GM10266 (cell line): ENCODE measurements around the gene CAMTA1.

Experiments
- DNase-seq: peaks from one replicate; pipeline ENCODE4 v3.0.0; 2012; ENCODE audit errors: extremely low spot score
- CTCF ChIP-seq: IDR thresholded peaks from 2 replicates; pipeline ENCODE4 v1.5.1; 2012; ENCODE audit warnings: mild to moderate bottlenecking, low read depth; ENCODE audit not compliant: control insufficient read depth, insufficient read depth; ENCODE audit errors: missing control alignments

The CAMTA1 gene

DNA sequence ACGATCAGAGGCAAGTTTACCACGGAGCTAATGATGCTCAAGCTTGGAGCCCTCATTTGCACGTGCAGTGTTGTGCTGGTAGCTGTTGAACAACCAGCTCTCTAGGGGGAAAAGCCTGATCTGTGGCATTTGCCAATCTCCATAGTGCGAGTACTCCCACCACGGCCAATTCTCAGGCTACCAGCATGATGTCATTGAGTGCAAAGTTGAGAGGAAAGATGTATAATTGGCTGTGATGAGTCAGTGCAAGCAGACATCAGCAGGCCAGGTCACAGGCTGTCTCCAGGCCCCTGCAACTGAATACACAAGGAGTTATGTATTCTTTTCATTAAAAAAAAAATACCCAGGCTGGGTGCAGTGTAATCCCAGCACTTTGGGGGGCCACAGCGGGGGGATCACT lies 752.8 kb downstream of the CAMTA1 start:
- DNase-seq: no peak
- no peak for TF ChIP-seq CTCF

GRCh38 chr1:7538849-7539768 lies 753.9 kb downstream of the CAMTA1 start:
- TF ChIP-seq CTCF: no peak
- no peak for DNase-seq

GRCh38 chr1:7539769-7540175 lies 754.5 kb downstream of the CAMTA1 start:
- no peak for DNase-seq
- TF ChIP-seq CTCF: peak; percentile 46

- no peak for TF ChIP-seq CTCF
- no peak for DNase-seq
Measured at GRCh38 chr1:7540816-7541215, 755.6 kb downstream of the CAMTA1 start.

DNA sequence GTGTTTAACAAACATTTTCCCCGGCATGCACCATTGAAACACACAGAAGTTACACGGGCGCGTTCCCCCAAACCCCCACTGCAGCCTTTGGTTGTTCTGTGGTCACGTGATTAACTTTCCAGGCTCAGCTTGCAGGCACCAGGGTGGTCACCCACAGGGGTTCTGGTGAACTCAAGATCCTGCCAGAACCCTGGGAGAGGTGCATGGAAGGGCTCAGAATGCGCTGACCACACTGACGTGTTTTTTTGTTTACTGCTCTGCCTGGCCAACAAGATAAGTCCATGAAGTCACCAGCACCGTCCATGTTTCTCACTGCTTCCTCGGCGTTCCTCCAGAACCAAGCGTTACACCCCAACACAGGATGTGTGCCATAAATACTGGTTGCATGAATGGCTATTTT lies 756.4 kb downstream of the CAMTA1 start:
- no peak for TF ChIP-seq CTCF
- no peak for DNase-seq

GRCh38 chr1:7543718-7544090 lies 758.5 kb downstream of the CAMTA1 start:
- TF ChIP-seq CTCF: no peak
- DNase-seq: no peak

DNA sequence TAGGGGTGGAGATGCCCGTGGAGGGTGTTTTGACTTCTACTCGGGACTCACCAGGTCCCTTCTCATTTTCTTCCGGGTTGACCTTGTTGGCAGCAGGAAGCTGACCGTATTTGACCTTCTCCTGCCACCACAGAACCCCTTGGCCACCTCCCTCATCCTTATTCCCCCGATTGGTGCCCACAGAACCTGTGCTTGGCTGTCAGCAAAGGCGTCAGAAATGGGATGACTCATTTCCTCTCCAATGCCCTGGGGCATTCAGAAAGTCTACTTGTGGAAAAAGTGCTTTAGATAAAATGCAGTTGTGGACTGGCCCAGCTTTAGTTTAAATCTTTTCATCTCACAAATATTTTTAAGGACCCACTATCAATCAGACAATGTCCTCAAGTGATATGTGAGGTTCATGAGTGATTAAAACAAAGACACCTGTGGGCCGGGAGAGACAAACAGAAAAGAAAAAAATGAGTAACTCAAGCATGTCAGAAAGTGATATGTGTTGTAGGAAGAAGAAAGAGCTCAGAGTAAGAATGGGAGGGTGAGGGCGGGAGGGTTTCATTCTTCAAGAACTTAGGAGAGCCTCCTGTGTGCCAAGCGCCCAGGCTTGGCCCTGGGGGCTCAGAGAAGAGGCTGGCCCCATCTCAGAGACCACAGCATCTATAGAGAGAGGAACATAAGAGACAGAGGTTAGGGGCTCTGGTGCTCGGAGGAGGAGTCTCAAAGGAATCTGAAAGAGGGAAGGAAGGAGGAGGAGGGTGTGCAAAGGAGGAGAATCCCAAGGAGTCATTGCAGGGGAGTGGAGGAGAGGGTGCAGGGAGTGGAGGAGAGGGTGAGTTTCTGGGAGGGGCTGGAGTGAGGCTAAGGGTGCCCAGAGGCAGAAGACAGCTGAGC lies 764.3 kb downstream of the CAMTA1 start:
- DNase-seq: no peak

More for the DNA sequence above, 764.3 kb downstream of the CAMTA1 start:
- no peak for TF ChIP-seq CTCF
